Medulla oblongata (tissue), 1 donor: ENCODE results near the gene NEGR1.
"Not testable (repeated sequence)": the region's sequence is repeated elsewhere in the genome, so short reads cannot be mapped to it uniquely, and the experiment has no call there.

Source experiments
- DNase-seq: peaks from one replicate; pipeline ENCODE4 v3.0.0-alpha.2; 2015; ENCODE audit errors: extremely low spot score

The NEGR1 gene

DNA sequence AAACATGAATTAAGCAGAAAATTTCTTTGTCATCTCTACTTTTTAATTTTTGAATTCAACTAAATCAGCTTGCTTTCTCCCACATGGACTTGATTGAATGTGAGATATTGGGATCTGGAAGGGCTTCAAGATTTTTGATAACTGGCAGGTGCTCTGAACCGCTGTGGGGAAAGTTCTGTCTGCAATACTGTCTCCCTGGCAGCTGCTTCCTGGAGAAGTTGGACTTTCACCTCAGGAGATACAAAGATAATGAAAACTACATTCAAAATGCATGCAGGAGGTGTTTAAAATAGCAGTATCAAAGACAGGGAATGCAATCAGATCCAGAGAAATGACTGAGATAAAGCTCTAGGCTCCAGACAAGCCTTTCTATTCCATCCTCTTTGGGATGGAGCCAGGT is 338.3 kb downstream of the NEGR1 start:
- no peak for DNase-seq

- no peak for DNase-seq
These were observed 342.1 kb downstream of the NEGR1 start for GRCh38 chr1:71940261-71940660.

- DNase-seq = no peak
These were observed 351.8 kb downstream of the NEGR1 start for GRCh38 chr1:71930511-71930910.

GRCh38 chr1:71921935-71922559 is 360.3 kb downstream of the NEGR1 start:
- DNase-seq = peak; percentile 20

DNA sequence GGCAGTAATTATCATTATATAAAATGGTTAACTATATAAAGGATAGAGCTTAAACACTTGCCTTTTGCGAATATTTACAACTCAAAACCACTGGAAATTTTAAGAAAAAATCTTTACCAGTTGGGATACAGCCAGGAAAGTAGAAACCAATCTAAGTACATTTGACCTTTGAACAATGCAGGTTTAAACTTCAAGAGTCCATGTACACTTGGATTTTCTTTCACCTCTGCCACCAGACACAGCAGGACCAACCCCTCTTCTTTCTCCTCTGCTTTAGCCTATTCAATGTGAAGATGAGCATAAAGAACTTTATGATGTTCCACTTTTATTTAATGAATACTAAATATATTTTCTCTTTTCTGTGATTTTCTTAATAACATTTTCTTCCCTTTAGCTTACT is 361.1 kb downstream of the NEGR1 start:
- DNase-seq = no peak

DNA sequence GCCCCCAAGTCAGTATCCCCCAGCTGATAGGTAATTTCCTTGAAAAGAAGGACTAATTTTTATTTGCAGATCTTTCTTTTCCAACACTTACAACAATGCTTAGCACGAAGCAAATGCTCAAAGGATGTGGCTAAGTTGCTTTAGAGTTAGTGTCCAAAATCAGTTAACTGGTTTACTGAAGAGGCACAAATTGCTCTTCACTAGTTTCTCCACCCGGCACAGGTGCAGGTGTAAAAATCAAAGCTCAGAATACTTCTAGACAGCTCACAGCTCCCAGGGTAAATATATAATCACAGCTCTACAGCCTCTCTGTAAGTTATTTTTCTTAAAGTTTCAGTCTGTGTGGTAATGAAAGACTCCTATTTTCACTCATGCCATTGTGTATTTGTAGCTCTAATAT is 361.8 kb downstream of the NEGR1 start:
- no peak for DNase-seq

- no peak for DNase-seq
These were observed 362.4 kb downstream of the NEGR1 start for GRCh38 chr1:71919811-71920509.

DNA sequence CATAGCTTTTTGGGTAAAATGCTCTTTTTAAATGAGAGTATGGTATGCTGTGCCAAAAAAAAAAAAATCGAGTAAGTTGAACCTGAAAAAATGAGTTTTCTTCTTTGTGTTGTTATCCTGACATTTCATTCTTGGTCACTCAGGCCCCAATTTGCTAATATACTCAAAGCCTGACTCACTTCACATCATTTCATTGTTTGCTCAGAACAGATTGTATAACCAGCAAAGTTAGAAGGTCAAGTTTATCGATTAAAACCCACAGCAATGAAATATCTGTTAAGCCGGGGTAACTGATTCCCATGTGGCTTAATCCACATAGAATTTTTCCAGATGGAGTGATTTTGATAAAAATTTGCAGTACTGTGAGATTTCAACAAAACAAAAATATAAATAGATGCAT is 363.7 kb downstream of the NEGR1 start:
- DNase-seq = no peak

- no peak for DNase-seq
These were observed 365.4 kb downstream of the NEGR1 start for GRCh38 chr1:71916894-71917293.

DNA sequence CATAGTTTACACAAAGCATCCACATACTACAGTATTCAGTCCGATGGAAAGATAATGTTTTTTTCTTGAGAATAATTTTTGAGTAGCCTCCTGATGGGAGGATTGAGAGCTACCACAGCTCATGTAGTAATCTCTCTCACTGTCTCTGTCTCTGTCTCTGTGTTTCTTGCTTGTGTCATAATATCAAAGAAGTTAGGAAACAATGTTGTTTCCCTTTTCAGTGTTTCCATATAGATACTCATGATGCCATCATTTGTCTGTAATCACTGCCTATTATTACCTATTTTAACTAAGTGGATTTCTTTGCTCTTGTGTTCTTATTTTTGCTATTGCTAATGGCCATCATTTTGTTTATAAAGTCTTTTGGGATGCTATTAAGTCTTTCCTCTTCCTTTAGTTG is 367.7 kb downstream of the NEGR1 start:
- DNase-seq = no peak

DNA sequence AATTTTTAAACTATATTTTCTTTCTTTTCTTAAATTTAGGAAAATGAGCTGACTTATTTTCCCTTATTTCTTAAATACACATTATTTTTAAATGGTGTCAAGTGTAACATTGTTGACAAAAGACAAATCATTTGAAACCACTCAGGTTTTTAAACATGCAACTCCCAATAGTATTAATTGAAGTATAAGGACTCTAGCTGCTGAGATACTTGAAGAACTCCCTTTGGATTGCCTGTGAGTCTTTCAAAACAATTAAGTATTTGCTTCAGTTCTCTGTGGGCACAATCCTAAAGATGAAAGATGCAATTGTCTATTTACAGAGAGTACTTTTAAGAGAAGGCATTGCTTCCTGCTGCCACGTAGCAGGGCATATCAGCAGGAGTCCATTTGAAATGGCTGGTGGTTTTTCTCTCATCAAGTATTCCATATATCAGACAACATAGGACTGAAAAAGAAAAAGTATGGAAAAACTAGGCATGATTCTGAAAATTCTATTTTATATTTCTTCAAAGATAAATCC is 373.4 kb downstream of the NEGR1 start:
- DNase-seq = no peak

DNA sequence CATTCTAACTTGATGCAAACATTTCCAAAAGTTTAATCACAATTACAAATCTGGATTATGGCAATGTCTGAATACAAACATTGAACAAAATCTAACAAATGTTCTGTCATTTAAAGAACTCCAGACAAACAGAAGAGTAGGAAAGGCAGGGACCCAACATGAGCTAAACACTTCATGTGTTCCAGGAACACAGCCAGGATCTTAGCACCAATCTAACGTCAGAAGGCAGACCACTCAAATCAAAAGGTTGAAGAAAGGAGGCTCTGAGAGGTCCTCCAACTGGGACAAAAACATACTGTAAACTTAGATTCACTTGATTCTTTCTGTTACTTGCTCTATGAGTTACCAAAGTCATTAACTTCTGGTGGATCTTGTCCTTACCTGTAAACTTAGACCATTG is 374.0 kb downstream of the NEGR1 start:
- no peak for DNase-seq

- no peak for DNase-seq
These were observed 382.5 kb downstream of the NEGR1 start for GRCh38 chr1:71899881-71900280.

DNA sequence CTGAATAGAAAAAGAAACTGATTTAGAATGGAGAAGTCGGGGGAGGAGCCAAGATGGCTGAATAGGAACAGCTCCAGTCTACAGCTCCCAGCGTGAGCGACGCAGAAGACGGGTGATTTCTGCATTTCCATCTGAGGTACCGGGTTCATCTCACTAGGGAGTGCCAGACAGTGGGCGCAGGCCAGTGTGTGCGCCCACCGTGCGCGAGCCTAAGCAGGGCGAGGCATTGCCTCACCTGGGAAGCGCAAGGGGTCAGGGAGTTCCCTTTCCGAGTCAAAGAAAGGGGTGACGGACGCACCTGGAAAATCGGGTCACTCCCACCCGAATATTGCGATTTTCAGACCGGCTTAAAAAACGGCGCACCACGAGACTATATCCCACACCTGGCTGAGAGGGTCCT is 394.2 kb downstream of the NEGR1 start:
- not testable (repeated sequence) for DNase-seq

DNA sequence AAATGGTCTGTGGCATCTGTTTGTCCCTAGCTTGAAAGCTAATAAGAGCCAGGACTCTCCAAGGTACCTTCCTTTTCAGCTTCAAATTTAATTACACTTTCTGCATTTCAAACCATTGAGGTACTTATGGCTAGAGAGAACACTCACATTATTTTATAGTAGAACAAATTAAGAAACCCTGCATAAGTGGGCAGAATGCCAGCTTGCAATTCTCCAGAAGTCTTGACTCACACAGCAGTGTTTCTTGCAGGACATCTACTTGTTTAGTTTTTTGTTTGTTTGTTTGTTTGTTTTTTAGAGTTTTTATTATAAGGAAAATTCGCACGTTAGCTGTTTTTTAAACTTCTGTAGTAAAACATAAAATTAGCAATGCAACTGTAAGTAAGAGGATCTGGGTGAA is 397.2 kb downstream of the NEGR1 start:
- DNase-seq = no peak

- no peak for DNase-seq
These were observed 399.7 kb downstream of the NEGR1 start for GRCh38 chr1:71882637-71883036.

GRCh38 chr1:71882226-71882625 is 400.1 kb downstream of the NEGR1 start:
- no peak for DNase-seq

DNA sequence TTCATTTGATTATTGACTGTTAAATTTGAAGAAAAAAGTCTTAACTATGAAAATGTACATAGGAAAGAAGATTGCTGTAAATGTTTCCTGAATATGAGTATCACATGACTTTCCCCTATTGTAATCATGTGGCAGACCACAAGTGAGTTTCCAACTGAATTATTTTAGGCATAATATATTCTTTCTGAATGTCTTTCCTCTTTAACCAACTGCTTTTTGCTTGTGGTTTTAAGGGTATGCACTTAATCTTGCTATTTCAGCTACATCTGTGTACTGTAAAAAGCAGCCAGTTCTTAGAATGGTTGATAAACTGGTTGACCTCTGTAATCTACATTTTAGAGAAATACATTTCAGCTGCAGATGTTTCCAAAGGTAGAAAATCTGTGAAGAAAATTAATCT is 400.7 kb downstream of the NEGR1 start:
- DNase-seq = no peak

GRCh38 chr1:71869326-71869725 is 413.0 kb downstream of the NEGR1 start:
- DNase-seq = no peak

DNA sequence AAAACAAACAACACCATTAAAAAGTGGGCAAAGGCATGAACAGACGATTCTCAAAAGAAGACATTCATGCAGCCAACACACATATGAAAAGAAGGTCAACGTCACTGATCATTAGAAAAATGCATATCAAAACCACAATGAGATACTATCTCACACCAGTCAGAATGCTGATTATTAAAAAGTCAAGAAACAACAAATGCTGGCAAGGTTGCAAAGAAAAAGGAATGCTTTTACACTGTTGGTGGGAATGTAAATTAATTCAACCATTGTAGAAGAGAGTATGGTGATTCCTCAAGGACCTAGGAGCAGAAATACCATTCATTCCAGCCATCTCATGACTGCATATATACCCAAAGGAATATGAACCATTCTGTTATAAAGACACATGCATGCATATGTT is 419.6 kb downstream of the NEGR1 start:
- DNase-seq = no peak

- no peak for DNase-seq
These were observed 421.3 kb downstream of the NEGR1 start for GRCh38 chr1:71861022-71861421.

DNA sequence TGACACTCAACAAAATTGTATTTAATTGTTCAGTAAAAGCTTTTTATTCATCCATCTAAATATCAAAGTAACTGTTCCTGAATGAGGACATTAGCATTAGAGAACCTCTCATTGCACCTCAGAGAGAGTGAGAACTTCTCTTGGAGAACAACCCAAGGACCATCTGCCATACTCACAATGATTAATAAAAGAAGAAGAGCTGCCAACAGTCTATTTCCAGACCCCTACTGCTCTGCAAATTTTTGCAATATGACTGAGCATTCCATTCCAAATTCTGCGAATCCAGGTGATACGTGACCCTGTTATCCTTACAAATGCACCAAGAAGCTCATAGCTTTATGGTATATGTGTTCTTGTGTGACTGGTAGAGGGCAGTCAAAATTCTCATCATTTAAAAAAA is 422.5 kb downstream of the NEGR1 start:
- DNase-seq = no peak

DNA sequence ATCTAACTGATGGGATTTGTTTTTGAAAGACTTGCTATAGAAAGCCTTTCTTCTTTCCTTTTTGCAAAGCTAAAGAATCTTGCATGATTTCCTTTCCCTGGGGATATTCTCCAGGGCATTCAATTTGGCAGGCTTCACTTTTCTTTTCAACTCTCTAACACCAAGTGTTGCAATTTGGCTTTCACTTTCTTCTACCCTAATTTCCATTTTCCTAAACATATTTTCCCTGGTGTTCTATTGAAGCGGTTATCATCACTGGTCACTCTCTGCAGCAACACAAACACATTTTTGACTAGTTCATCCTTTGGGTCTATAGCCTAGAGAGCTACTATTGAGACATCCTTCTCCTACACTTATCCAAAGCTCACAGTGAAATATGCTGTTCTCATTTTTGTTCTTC is 424.5 kb downstream of the NEGR1 start:
- no peak for DNase-seq

GRCh38 chr1:71853360-71853759 is 429.0 kb downstream of the NEGR1 start:
- no peak for DNase-seq
